H9 (cell line): ENCODE results near the gene ZBTB17. TPM values are rescaled to one million over a fixed set of nuclear protein-coding genes. Genes with fewer than 3 reads are reported as not detected.
"Not testable (repeated sequence)": the region's sequence is repeated elsewhere in the genome, so short reads cannot be mapped to it uniquely, and the experiment has no call there.

Experiments
- DNase-seq: peaks from one replicate; pipeline ENCODE4 v3.0.0-alpha.2; 2017
- H2AFZ ChIP-seq: one replicate; pipeline ENCODE4 v1.6.1; 2013; ENCODE audit warnings: mild to moderate bottlenecking, low read length, control low read depth, moderate library complexity
- H2AK5ac ChIP-seq: 2 replicates; pipeline ENCODE4 v1.6.1; 2013; ENCODE audit warnings: low read length, control low read depth, mixed read lengths; ENCODE audit not compliant: insufficient read length
- H2BK120ac ChIP-seq: one replicate; pipeline ENCODE4 v1.6.1; 2013; ENCODE audit warnings: low read depth, mild to moderate bottlenecking, low read length, control low read depth, inconsistent platforms; ENCODE audit not compliant: poor library complexity, severe bottlenecking
- H2BK12ac ChIP-seq: 2 replicates; pipeline ENCODE4 v1.6.1; 2013; ENCODE audit warnings: low read length, control low read depth, mixed read lengths, low read depth; ENCODE audit not compliant: insufficient read length
- H2BK15ac ChIP-seq: 2 replicates; pipeline ENCODE4 v1.6.1; 2013; ENCODE audit warnings: low read depth, low read length, control low read depth
- H2BK20ac ChIP-seq: one replicate; pipeline ENCODE4 v1.6.1; 2013; ENCODE audit warnings: low read depth, mild to moderate bottlenecking, low read length, control low read depth, inconsistent platforms; ENCODE audit not compliant: poor library complexity, severe bottlenecking
- H2BK5ac ChIP-seq: 2 replicates; pipeline ENCODE4 v1.6.1; 2013; ENCODE audit warnings: low read length, control low read depth, mixed read lengths; ENCODE audit not compliant: insufficient read length
- H3K14ac ChIP-seq: 2 replicates; pipeline ENCODE4 v1.6.1; 2013; ENCODE audit warnings: low read length, control low read depth; ENCODE audit not compliant: insufficient read depth
- H3K18ac ChIP-seq: 2 replicates; pipeline ENCODE4 v1.6.1; 2013; ENCODE audit warnings: low read depth, mild to moderate bottlenecking, mixed read lengths, low read length, control low read depth; ENCODE audit not compliant: insufficient read length
- H3K23ac ChIP-seq: 2 replicates; pipeline ENCODE4 v1.6.1; 2013; ENCODE audit warnings: low read length, control low read depth, mixed read lengths, low read depth; ENCODE audit not compliant: insufficient read length
- H3K23me2 ChIP-seq: 2 replicates; pipeline ENCODE4 v1.6.1; 2013; ENCODE audit warnings: low read depth, mild to moderate bottlenecking, mixed read lengths, low read length, control low read depth; ENCODE audit not compliant: insufficient read length, poor library complexity, severe bottlenecking
- H3K27ac ChIP-seq: 2 replicates; pipeline ENCODE4 v1.5.1; 2013; ENCODE audit warnings: low read length, control low read depth, mixed read lengths, low read depth; ENCODE audit not compliant: insufficient read length
- H3K27me3 ChIP-seq: 2 replicates; pipeline ENCODE4 v1.6.1; 2013; ENCODE audit warnings: low read length, control low read depth, inconsistent platforms; ENCODE audit not compliant: insufficient read depth
- H3K4ac ChIP-seq: 2 replicates; pipeline ENCODE4 v1.6.1; 2013; ENCODE audit warnings: low read depth, mild to moderate bottlenecking, control low read depth, inconsistent platforms, low read length, moderate library complexity
- H3K4me1 ChIP-seq: 2 replicates; pipeline ENCODE4 v1.6.1; 2013; ENCODE audit warnings: low read length, control low read depth, inconsistent platforms; ENCODE audit not compliant: insufficient read depth
- H3K4me2 ChIP-seq: 2 replicates; pipeline ENCODE4 v1.6.1; 2013; ENCODE audit warnings: low read length, control low read depth, mixed read lengths; ENCODE audit not compliant: insufficient read length, insufficient read depth
- H3K56ac ChIP-seq: 2 replicates; pipeline ENCODE4 v1.6.1; 2013; ENCODE audit warnings: low read depth, mild to moderate bottlenecking, mixed read lengths, low read length, control low read depth; ENCODE audit not compliant: insufficient read length
- H3K79me1 ChIP-seq: 2 replicates; pipeline ENCODE4 v1.6.1; 2013; ENCODE audit warnings: low read depth, mild to moderate bottlenecking, moderate library complexity, low read length, control low read depth, inconsistent platforms; ENCODE audit not compliant: insufficient read depth, poor library complexity, severe bottlenecking
- H3K79me2 ChIP-seq: 2 replicates; pipeline ENCODE4 v1.6.1; 2013; ENCODE audit warnings: low read length, control low read depth, inconsistent platforms; ENCODE audit not compliant: insufficient read depth
- H3K9ac ChIP-seq: 2 replicates; pipeline ENCODE4 v1.6.1; 2013; ENCODE audit warnings: low read length, control low read depth, mixed read lengths; ENCODE audit not compliant: insufficient read length; ENCODE audit errors: extremely low read depth
- H3K9me3 ChIP-seq: one replicate; pipeline ENCODE4 v1.6.1; 2013; ENCODE audit warnings: low read depth, low read length, inconsistent platforms; ENCODE audit not compliant: control insufficient read depth
- H3T11ph ChIP-seq: one replicate; pipeline ENCODE4 v1.6.1; 2013; ENCODE audit warnings: mild to moderate bottlenecking, low read length, control low read depth, inconsistent platforms
- H4K20me1 ChIP-seq: one replicate; pipeline ENCODE4 v1.6.1; 2013; ENCODE audit not compliant: control insufficient read depth, insufficient read length, insufficient read depth
- H4K5ac ChIP-seq: 2 replicates; pipeline ENCODE4 v1.6.1; 2013; ENCODE audit warnings: low read depth, mild to moderate bottlenecking, mixed read lengths, low read length, control low read depth; ENCODE audit not compliant: insufficient read length
- H4K8ac ChIP-seq: replicated peaks from 2 replicates; pipeline ENCODE4 v1.6.1; 2013; ENCODE audit warnings: low read length, control low read depth, mixed read lengths, low read depth; ENCODE audit not compliant: insufficient read length
- H4K91ac ChIP-seq: 2 replicates; pipeline ENCODE4 v1.6.1; 2013; ENCODE audit warnings: low read depth, mild to moderate bottlenecking, moderate library complexity, mixed read lengths, low read length, control low read depth; ENCODE audit not compliant: insufficient read length
- H3K27ac Mint-ChIP-seq, 3 experiments: 2 replicates in 2 of 3; 3 replicates in 1 of 3; pipeline ENCODE4 v1.8.0; 2020 to 2021; ENCODE audit warnings: mixed read lengths in 3 of 3, mild to moderate bottlenecking in 1 of 3, moderate library complexity in 1 of 3
- H3K27me3 Mint-ChIP-seq: 2 replicates; pipeline ENCODE4 v1.8.0; 2021; ENCODE audit warnings: low read depth, mild to moderate bottlenecking, moderate library complexity, mixed read lengths
- H3K36me3 Mint-ChIP-seq, 3 experiments: 2 replicates in 2 of 3; 3 replicates in 1 of 3; pipeline ENCODE4 v1.8.0; 2020 to 2021; ENCODE audit warnings: low read depth in 3 of 3, mixed read lengths in 3 of 3; ENCODE audit not compliant: insufficient read depth in 1 of 3
- H3K4me1 Mint-ChIP-seq, 2 experiments: 2 replicates each; pipeline ENCODE4 v1.8.0; 2020; ENCODE audit warnings: mixed read lengths in 2 of 2
- H3K4me3 Mint-ChIP-seq, 2 experiments: 2 replicates in 1 of 2; 3 replicates in 1 of 2; pipeline ENCODE4 v1.8.0; 2020 to 2021; ENCODE audit warnings: mild to moderate bottlenecking in 2 of 2, mixed read lengths in 2 of 2, moderate library complexity in 1 of 2
- H3K9me3 Mint-ChIP-seq, 2 experiments: 2 replicates in 1 of 2; 3 replicates in 1 of 2; pipeline ENCODE4 v1.8.0; 2020; ENCODE audit warnings: mild to moderate bottlenecking in 2 of 2, mixed read lengths in 2 of 2, moderate library complexity in 1 of 2
- CTCF ChIP-seq: fragments of 200-600 bp; sonication (generic); conservative IDR thresholded peaks from 3 replicates; pipeline ENCODE4 v1.8.0; 2021; ENCODE audit warnings: antibody characterized with exemption, mild to moderate bottlenecking
- WGBS: extraction: QIAGEN DNeasy Blood & Tissue Kit; methylation state at CpG from one replicate; pipeline ENCODE4 v1.1.7; 2013; ENCODE audit warnings: missing lambda C conversion rate, low lambda C conversion rate, mixed read lengths; ENCODE audit not compliant: insufficient read length; ENCODE audit errors: extremely low coverage; 5-methylcytosine and 5-hydroxymethylcytosine counted together
- total RNA-seq: library from RNA; stranded (reverse); gene quantifications from 2 replicates; pipeline ENCODE4 v1.2.1, GENCODE V29; 2021

ZBTB17 gene
- total RNA-seq, 1 experiment from 2014 or later, result 16.5 TPM

GRCh38 chr1:15981679-15982078, 5.8 kb upstream of the ZBTB17 start:
- no peak for DNase-seq
- Histone ChIP-seq H4K5ac (no peak overlapping the region), H4K20me1 (no peaks in the 10 kb centered on the region), H3K23ac (no peak overlapping the region), H3K4ac (no peak overlapping the region), H3K27ac (no peak overlapping the region), H2BK5ac (no peak overlapping the region), H3K4me1 (no peaks in the 10 kb centered on the region), H2AK5ac (no peak overlapping the region), H3K14ac (no peak overlapping the region), H3K23me2 (no peaks in the 10 kb centered on the region), H3K79me1 (no peaks in the 10 kb centered on the region), H3K56ac (no peak overlapping the region), H3K79me2 (no peaks in the 10 kb centered on the region), H2BK120ac (no peak overlapping the region), H3K4me2 (no peak overlapping the region), H2BK20ac (no peak overlapping the region), H3T11ph (no peak overlapping the region), H4K8ac (no peak overlapping the region), H2AFZ (no peak overlapping the region), H2BK12ac (no peak overlapping the region), H4K91ac (no peak overlapping the region), H3K9ac (no peak overlapping the region), H3K18ac (no peak overlapping the region), H2BK15ac (no peak overlapping the region), H3K27me3 (no peaks in the 10 kb centered on the region), H3K9me3 (no peaks in the 10 kb centered on the region)
- no peak overlapping the region for H3K4me3 Mint-ChIP-seq
- no CpG with 5 or more reads among the region's 3 CpGs for WGBS
- peaks cover under 1 to 3% of the 10 kb centered on the region in 2 experiments; a peak in 2 of 4 replicates for H3K4me1 Mint-ChIP-seq
- peaks cover 0 to 6% of the 10 kb centered on the region in 2 experiments; a peak in 1 of 5 replicates for H3K9me3 Mint-ChIP-seq
- TF ChIP-seq CTCF, result no peak
- H3K36me3 Mint-ChIP-seq, result no peaks in the 10 kb centered on the region
- peaks cover 35% of the 10 kb centered on the region for H3K27me3 Mint-ChIP-seq
- no peak overlapping the region for H3K27ac Mint-ChIP-seq

GRCh38 chr1:15977947-15978346, 2.0 kb upstream of the ZBTB17 start:
- whole genome bisulfite sequencing, result no CpG with 5 or more reads among the region's 4 CpGs
- not testable (repeated sequence) for H3K4me3 Mint-ChIP-seq

More at GRCh38 chr1:15977947-15978346, 2.0 kb upstream of the ZBTB17 start:
- H2BK20ac ChIP-seq, H2BK5ac ChIP-seq, H3K23ac ChIP-seq, H2AFZ ChIP-seq, H4K20me1 ChIP-seq, H3K4me2 ChIP-seq, H3K23me2 ChIP-seq, H3K9ac ChIP-seq, H2BK12ac ChIP-seq, H2AK5ac ChIP-seq, H3K36me3 Mint-ChIP-seq, H3K56ac ChIP-seq, H4K8ac ChIP-seq, H4K91ac ChIP-seq, DNase-seq, H3K14ac ChIP-seq, H3K9me3 ChIP-seq, H3K27ac Mint-ChIP-seq, H3K27me3 ChIP-seq, H3K27ac ChIP-seq, H3T11ph ChIP-seq, H2BK120ac ChIP-seq, H3K4me1 ChIP-seq, H3K9me3 Mint-ChIP-seq, H2BK15ac ChIP-seq, H4K5ac ChIP-seq, H3K79me2 ChIP-seq, H3K4ac ChIP-seq, H3K18ac ChIP-seq, H3K79me1 ChIP-seq: not testable (repeated sequence)
- Mint-ChIP-seq H3K4me1 (peaks cover 11 to 14% of the 10 kb centered on the region in 2 experiments), H3K27me3 (peaks cover 16% of the 10 kb centered on the region)
